IMR-90 (cell line): ENCODE results near the gene CCNJL. TPM values are rescaled to one million over a fixed set of nuclear protein-coding genes. Genes with fewer than 3 reads are reported as not detected.

Experiments
- ATAC-seq: fragments of 200-7000 bp; cut with Tn5 transposase; 2 replicates; pipeline ENCODE4 v1.9.1; 2020; ENCODE audit warnings: low read depth, mild to moderate bottlenecking, moderate library complexity
- BruUV-seq: library from RNA; stranded (reverse); fragments of 400-500 nt; replicated peaks from 2 replicates; lab custom pipeline; 2021; lab: Mats Ljungman, UMichigan
- CTCF ChIA-PET: fragments of 300-600 bp; formaldehyde crosslinking; extraction: SDS; loops from one replicate; lab custom pipeline; 2021; ENCODE audit warnings: antibody characterized with exemption; lab: Yijun Ruan, JAX
- POLR2A ChIA-PET: fragments of 300-600 bp; sonication (Branson Sonifier 250); formaldehyde crosslinking; loops from one replicate; lab custom pipeline; 2022; ENCODE audit warnings: antibody characterized with exemption; ENCODE audit not compliant: unreplicated experiment; lab: Charles Lee
- DNase-seq: peaks from one replicate; pipeline ENCODE4 v3.0.0; 2013
- H2AFZ ChIP-seq: replicated peaks from 2 replicates; pipeline ENCODE3; 2013; ENCODE audit warnings: low read length, mild to moderate bottlenecking; ENCODE audit not compliant: poor library complexity
- H2AK5ac ChIP-seq: 2 replicates; pipeline ENCODE4 v1.6.1; 2013; ENCODE audit warnings: low read depth, low read length, inconsistent platforms
- H2AK9ac ChIP-seq: replicated peaks from 2 replicates; pipeline ENCODE3; 2013; ENCODE audit warnings: mild to moderate bottlenecking, low read depth, low read length, moderate library complexity; ENCODE audit not compliant: poor library complexity
- H2BK120ac ChIP-seq: 2 replicates; pipeline ENCODE4 v1.6.1; 2013; ENCODE audit warnings: low read depth, low read length, inconsistent platforms
- H2BK15ac ChIP-seq: 3 replicates; pipeline ENCODE4 v1.6.1; 2013; ENCODE audit warnings: low read depth, low read length, inconsistent platforms
- H2BK20ac ChIP-seq: 2 replicates; pipeline ENCODE4 v1.6.1; 2013; ENCODE audit warnings: low read depth, mild to moderate bottlenecking, inconsistent platforms, low read length, moderate library complexity
- H2BK5ac ChIP-seq: 2 replicates; pipeline ENCODE4 v1.6.1; 2013; ENCODE audit warnings: mild to moderate bottlenecking, low read depth, low read length, inconsistent platforms; ENCODE audit not compliant: poor library complexity, severe bottlenecking
- H3K14ac ChIP-seq: replicated peaks from 2 replicates; pipeline ENCODE4 v1.6.1; 2013; ENCODE audit warnings: low read depth, low read length, inconsistent platforms
- H3K18ac ChIP-seq: 2 replicates; pipeline ENCODE4 v1.6.1; 2013; ENCODE audit warnings: low read depth, low read length, control low read depth
- H3K23ac ChIP-seq: 2 replicates; pipeline ENCODE4 v1.6.1; 2013; ENCODE audit warnings: low read depth, low read length, inconsistent platforms
- H3K27ac ChIP-seq: 2 replicates; pipeline ENCODE4 v1.5.1; 2013; ENCODE audit warnings: mild to moderate bottlenecking, control low read depth, low read length; ENCODE audit not compliant: insufficient read depth
- H3K27me3 ChIP-seq: 2 replicates; pipeline ENCODE4 v1.6.1; 2013; ENCODE audit warnings: low read length; ENCODE audit not compliant: control insufficient read depth, insufficient read depth
- H3K36me3 ChIP-seq: 2 replicates; pipeline ENCODE4 v1.6.1; 2013; ENCODE audit warnings: low read length, mixed read lengths; ENCODE audit not compliant: control insufficient read depth, insufficient read depth
- H3K4ac ChIP-seq: 2 replicates; pipeline ENCODE4 v1.6.1; 2013; ENCODE audit warnings: low read depth, low read length, inconsistent platforms
- H3K4me1 ChIP-seq: 2 replicates; pipeline ENCODE4 v1.6.1; 2013; ENCODE audit warnings: low read length, mixed read lengths; ENCODE audit not compliant: control insufficient read depth, insufficient read depth
- H3K4me2 ChIP-seq: 2 replicates; pipeline ENCODE4 v1.6.1; 2013; ENCODE audit warnings: low read depth, mild to moderate bottlenecking, control low read depth, low read length, moderate library complexity
- H3K4me3 ChIP-seq: 2 replicates; pipeline ENCODE4 v1.5.1; 2013; ENCODE audit warnings: low read depth, mild to moderate bottlenecking, control low read depth, low read length, moderate library complexity; ENCODE audit not compliant: insufficient read depth
- H3K56ac ChIP-seq: 2 replicates; pipeline ENCODE4 v1.6.1; 2013; ENCODE audit warnings: low read length, inconsistent platforms; ENCODE audit not compliant: insufficient read depth; ENCODE audit errors: extremely low read depth
- H3K79me1 ChIP-seq, 2 experiments: 2 replicates each; pipeline ENCODE4 v1.6.1; 2013; ENCODE audit warnings: low read length in 2 of 2, inconsistent platforms in 1 of 2, low read depth in 1 of 2
- H3K9ac ChIP-seq: 2 replicates; pipeline ENCODE4 v1.6.1; 2013; ENCODE audit warnings: low read depth, low read length, control low read depth
- H3K9me1 ChIP-seq: 2 replicates; pipeline ENCODE4 v1.6.1; 2013; ENCODE audit warnings: low read length, inconsistent platforms; ENCODE audit not compliant: insufficient read depth
- H3K9me3 ChIP-seq: 2 replicates; pipeline ENCODE4 v1.6.1; 2013; ENCODE audit warnings: low read length; ENCODE audit not compliant: control insufficient read depth, insufficient read depth
- H4K20me1 ChIP-seq: 2 replicates; pipeline ENCODE4 v1.6.1; 2013; ENCODE audit warnings: low read length, inconsistent platforms; ENCODE audit not compliant: insufficient read depth
- H4K5ac ChIP-seq: 2 replicates; pipeline ENCODE4 v1.6.1; 2013; ENCODE audit warnings: mild to moderate bottlenecking, low read depth, low read length, control low read depth
- H4K8ac ChIP-seq, 2 experiments: 2 replicates each; pipeline ENCODE4 v1.6.1; 2013; ENCODE audit warnings: low read depth in 2 of 2, low read length in 2 of 2, control low read depth in 1 of 2, inconsistent platforms in 1 of 2
- H4K91ac ChIP-seq: 2 replicates; pipeline ENCODE4 v1.6.1; 2013; ENCODE audit warnings: low read depth, low read length, inconsistent platforms; ENCODE audit not compliant: insufficient read depth
- BHLHE40 ChIP-seq: fragments of 150-350 bp; IDR thresholded peaks from 2 replicates; pipeline ENCODE4 v1.6.1; 2016; ENCODE audit warnings: mild to moderate bottlenecking, low read depth, low read length
- CHD1 ChIP-seq: IDR thresholded peaks from 2 replicates; pipeline ENCODE4 v1.6.1; 2012; ENCODE audit warnings: low read depth, low read length, improper control_type of control experiment
- FOS ChIP-seq: fragments of 150-350 bp; IDR thresholded peaks from 2 replicates; pipeline ENCODE4 v1.6.1; 2016; ENCODE audit warnings: low read depth, low read length
- MAFK ChIP-seq: IDR thresholded peaks from 2 replicates; pipeline ENCODE4 v1.6.1; 2012; ENCODE audit warnings: low read depth, low read length, improper control_type of control experiment
- MAZ ChIP-seq: IDR thresholded peaks from 2 replicates; pipeline ENCODE4 v1.6.1; 2012; ENCODE audit warnings: low read depth, mild to moderate bottlenecking, low read length, improper control_type of control experiment, moderate library complexity, borderline replicate concordance
- RAD21 ChIP-seq: IDR thresholded peaks from 2 replicates; pipeline ENCODE4 v1.6.1; 2012; ENCODE audit warnings: low read length, improper control_type of control experiment
- RCOR1 ChIP-seq: IDR thresholded peaks from 2 replicates; pipeline ENCODE4 v1.6.1; 2012; ENCODE audit warnings: mild to moderate bottlenecking, low read length, improper control_type of control experiment; ENCODE audit not compliant: insufficient replicate concordance
- RFX5 ChIP-seq: IDR thresholded peaks from 2 replicates; pipeline ENCODE4 v1.8.0; 2012; ENCODE audit warnings: low read depth, mild to moderate bottlenecking, low read length, moderate library complexity
- WGBS, 2 experiments: methylation state at CpG; one replicate each; pipeline versions ENCODE4 v1.1.5 to v1.1.7; 2013; ENCODE audit warnings: missing lambda C conversion rate in 2 of 2; ENCODE audit not compliant: insufficient read length in 1 of 2; ENCODE audit errors: extremely low coverage in 2 of 2; 5-methylcytosine and 5-hydroxymethylcytosine counted together
- dilution Hi-C: fragments of 300-500 bp; cut with HindIII; formaldehyde crosslinking; loops from one replicate; pipeline ENCODE4 v1.14.3; 2018; ENCODE audit warnings: low sequenced_read_pairs; ENCODE audit not compliant: unreplicated experiment
- in situ Hi-C: fragments of 300-500 bp; cut with MboI; formaldehyde crosslinking; loops from 3 replicates; pipeline ENCODE4 v1.14.3; 2019; ENCODE audit warnings: low sequenced_read_pairs, inconsistent platforms, mixed read lengths
- intact Hi-C: fragments of 100-400 bp; cut with micrococcal nuclease; formaldehyde crosslinking; loops from 2 replicates; pipeline ENCODE4 v1.10.0; 2022
- polyA plus RNA-seq, 3 experiments: library from polyadenylated mRNA; depleted of rRNA; stranded (reverse); fragments of >200 nt; gene quantifications; 2 replicates each; pipeline ENCODE4 v1.2.3, GENCODE V29; 2012; ENCODE audit warnings: low replicate concordance in 1 of 3
- total RNA-seq: library from RNA; depleted of rRNA; stranded (reverse); fragments of >200 nt; gene quantifications from 2 replicates; pipeline ENCODE4 v1.2.3, GENCODE V29; 2012
- TF ChIP-seq, protein P1 (sequence below): conservative IDR thresholded peaks from 2 replicates; pipeline ENCODE4 v1.5.1; 2012; ENCODE audit warnings: mild to moderate bottlenecking, low read depth, low read length, improper control_type of control experiment
- TF ChIP-seq, protein P2 (sequence below): fragments of 150-350 bp; IDR thresholded peaks from 2 replicates; pipeline ENCODE4 v1.6.1; 2017; ENCODE audit warnings: mild to moderate bottlenecking, antibody characterized with exemption, low read length, low read depth

CCNJL gene
- total and polyA plus RNA-seq, 2 of the 4 experiments (the other 2 are of a cell fraction) = 2.0 to 3.8 TPM

DNA sequence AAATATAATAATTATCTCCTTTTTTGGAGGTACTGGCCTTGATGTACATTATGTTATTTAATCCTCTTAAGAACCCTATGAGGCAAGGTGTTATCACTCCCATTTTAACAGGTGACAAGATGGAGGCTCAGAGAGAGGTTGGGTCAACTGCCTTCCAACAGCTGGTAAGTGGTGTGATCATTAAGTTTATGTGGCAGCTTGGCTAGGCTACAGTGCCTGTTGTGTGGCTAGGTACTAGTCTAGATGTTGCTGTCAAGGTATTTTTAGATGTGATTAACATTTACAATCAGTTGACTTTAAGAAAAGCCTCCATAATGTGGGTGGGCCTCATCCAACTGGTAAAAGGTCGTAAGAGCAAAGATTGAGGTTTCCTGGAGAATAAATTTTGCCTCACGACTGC, 61.5 kb downstream of the CCNJL start:
- intact Hi-C loops = no loop called here
- no peak overlapping the region for H3K4me2 ChIP-seq
- ChIA-PET CTCF (no interaction called here), POLR2A (no interaction called here)
- H3K23ac ChIP-seq = no peak overlapping the region
- no peak for DNase-seq
- H4K8ac ChIP-seq = no peak overlapping the region
- H2BK15ac ChIP-seq = no peak overlapping the region
- no peak overlapping the region for H2AK5ac ChIP-seq
- no peaks in the 10 kb centered on the region for H3K9me1 ChIP-seq
- no peak overlapping the region for H3K9ac ChIP-seq
- H4K20me1 ChIP-seq = no peaks in the 10 kb centered on the region
- H2BK20ac ChIP-seq = no peak overlapping the region
- H2BK5ac ChIP-seq = no peak overlapping the region
- no peaks in the 10 kb centered on the region for H3K9me3 ChIP-seq
- no peak overlapping the region for H3K27ac ChIP-seq
- H3K14ac ChIP-seq = no peak overlapping the region
- H3K4me1 ChIP-seq = no peaks in the 10 kb centered on the region
- H3K18ac ChIP-seq = no peak overlapping the region
- H3K4me3 ChIP-seq = no peak overlapping the region
- no peaks in the 10 kb centered on the region for H3K79me1 ChIP-seq
- H2BK120ac ChIP-seq = no peak overlapping the region
- H4K91ac ChIP-seq = no peak overlapping the region
- ATAC-seq = no peak
- dilution Hi-C loops = no loop called here
- H2AK9ac ChIP-seq = no peak overlapping the region
- in situ Hi-C loops = no loop called here
- no peak overlapping the region for H3K56ac ChIP-seq
- no peak overlapping the region for H4K5ac ChIP-seq
- H2AFZ ChIP-seq = no peak overlapping the region
- TF ChIP-seq RAD21 = no peak
- TF ChIP-seq MAZ = no peak
- no peak for TF ChIP-seq RCOR1
- TF ChIP-seq CHD1 = no peak
- no peak for TF ChIP-seq BHLHE40
- TF ChIP-seq FOS = no peak
- no peak for TF ChIP-seq RFX5
- TF ChIP-seq, protein P1, sequence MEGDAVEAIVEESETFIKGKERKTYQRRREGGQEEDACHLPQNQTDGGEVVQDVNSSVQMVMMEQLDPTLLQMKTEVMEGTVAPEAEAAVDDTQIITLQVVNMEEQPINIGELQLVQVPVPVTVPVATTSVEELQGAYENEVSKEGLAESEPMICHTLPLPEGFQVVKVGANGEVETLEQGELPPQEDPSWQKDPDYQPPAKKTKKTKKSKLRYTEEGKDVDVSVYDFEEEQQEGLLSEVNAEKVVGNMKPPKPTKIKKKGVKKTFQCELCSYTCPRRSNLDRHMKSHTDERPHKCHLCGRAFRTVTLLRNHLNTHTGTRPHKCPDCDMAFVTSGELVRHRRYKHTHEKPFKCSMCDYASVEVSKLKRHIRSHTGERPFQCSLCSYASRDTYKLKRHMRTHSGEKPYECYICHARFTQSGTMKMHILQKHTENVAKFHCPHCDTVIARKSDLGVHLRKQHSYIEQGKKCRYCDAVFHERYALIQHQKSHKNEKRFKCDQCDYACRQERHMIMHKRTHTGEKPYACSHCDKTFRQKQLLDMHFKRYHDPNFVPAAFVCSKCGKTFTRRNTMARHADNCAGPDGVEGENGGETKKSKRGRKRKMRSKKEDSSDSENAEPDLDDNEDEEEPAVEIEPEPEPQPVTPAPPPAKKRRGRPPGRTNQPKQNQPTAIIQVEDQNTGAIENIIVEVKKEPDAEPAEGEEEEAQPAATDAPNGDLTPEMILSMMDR = no peak
- no peak for TF ChIP-seq MAFK
- TF ChIP-seq, protein P2, sequence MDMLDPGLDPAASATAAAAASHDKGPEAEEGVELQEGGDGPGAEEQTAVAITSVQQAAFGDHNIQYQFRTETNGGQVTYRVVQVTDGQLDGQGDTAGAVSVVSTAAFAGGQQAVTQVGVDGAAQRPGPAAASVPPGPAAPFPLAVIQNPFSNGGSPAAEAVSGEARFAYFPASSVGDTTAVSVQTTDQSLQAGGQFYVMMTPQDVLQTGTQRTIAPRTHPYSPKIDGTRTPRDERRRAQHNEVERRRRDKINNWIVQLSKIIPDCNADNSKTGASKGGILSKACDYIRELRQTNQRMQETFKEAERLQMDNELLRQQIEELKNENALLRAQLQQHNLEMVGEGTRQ = no peak
- 89% methylated on average over 1 of the region's 2 CpGs; no CpG with 5 or more reads in 1 of the 2 experiments for WGBS, 2 experiments
- H3K4ac ChIP-seq = no peak overlapping the region
- BruUV-seq = no TSS peak
- H3K36me3 ChIP-seq = peaks cover 16% of the 10 kb centered on the region
- no peaks in the 10 kb centered on the region for H3K27me3 ChIP-seq
